NCI-H2196 treated with DMSO at 0.1 percent for 48 hours (cell line): ENCODE data around the gene NEK8.

Source experiments
- DNase-seq: peaks from one replicate; lab custom pipeline; 2025; ENCODE audit not compliant: unreplicated experiment; lab: John Stamatoyannopoulos, UW

NEK8 gene

DNA sequence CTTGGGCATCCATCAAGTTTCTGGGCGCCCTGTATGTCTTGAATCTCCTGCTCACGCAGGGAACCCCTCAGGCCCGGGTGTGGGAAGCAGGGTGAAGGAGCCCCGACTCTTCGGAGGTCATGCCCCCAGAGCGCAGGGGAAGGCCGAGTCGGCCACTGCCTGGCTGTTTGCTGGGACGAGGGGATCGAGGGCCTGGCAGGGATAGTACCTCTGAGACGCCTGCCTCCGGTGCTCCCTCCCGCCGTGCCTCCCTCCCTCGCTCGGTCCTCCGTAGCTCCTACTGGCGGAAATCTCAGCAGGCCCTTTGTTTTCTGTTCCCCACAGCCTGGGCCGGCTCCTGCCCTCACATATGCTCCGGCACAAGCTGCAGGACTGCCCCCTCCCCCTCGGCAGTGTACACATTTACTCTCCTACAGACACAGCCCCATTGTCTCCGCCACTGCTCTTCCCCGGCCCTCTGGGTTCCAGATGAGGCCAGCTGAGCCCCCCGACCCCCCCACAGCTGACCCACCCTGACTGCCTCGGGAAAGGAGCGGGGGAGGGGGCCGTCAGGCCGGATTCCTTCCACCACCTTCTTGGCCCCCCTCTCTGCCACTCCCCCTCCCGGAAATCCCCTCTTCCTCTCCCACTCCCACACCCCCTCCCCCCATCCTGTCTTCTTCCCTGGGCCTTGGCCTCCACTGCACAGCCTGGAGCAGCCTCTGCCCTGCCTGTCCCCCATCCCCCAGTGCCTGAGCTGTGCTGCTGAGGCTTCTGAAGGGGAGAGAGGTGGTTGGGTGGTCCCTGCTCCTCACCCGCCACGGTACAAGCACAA lies 16.6 kb downstream of the NEK8 start:
- no peak for DNase-seq

- no peak for DNase-seq
These were observed 17.3 kb downstream of the NEK8 start for GRCh38 chr17:28745786-28746411.

GRCh38 chr17:28746611-28747050 lies 18.0 kb downstream of the NEK8 start:
- peak; percentile 69 for DNase-seq

GRCh38 chr17:28747051-28747691 lies 18.6 kb downstream of the NEK8 start:
- peak; percentile 73 for DNase-seq

DNA sequence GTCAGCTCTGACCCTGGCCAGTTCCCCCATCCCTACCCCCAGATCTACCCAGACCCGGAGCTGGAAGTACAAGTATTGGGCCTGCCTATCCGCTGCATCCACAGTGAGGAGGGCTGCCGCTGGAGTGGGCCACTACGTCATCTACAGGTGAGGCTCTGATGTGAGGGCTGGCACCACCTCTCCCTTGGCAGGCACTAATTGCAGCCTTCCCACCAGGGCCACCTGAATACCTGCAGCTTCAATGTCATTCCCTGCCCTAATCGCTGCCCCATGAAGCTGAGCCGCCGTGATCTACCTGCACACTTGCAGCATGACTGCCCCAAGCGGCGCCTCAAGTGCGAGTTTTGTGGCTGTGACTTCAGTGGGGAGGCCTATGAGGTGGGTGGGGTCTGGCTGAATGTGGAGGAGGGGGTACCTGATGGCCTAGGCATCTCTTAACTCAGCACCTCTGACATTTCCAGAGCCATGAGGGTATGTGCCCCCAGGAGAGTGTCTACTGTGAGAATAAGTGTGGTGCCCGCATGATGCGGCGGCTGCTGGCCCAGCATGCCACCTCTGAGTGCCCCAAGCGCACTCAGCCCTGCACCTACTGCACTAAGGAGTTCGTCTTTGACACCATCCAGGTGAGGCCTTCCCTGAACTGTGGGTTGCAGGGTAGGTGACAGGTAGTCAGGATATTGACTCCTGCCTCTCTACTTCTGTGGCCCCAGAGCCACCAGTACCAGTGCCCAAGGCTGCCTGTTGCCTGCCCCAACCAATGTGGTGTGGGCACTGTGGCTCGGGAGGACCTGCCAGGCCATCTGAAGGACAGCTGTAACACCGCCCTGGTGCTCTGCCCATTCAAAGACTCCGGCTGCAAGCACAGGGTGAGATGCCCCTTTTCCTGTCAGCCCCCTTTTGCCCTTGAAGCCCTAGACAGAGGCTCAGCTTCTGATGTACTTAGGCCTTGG lies 19.5 kb downstream of the NEK8 start:
- DNase-seq = no peak

DNA sequence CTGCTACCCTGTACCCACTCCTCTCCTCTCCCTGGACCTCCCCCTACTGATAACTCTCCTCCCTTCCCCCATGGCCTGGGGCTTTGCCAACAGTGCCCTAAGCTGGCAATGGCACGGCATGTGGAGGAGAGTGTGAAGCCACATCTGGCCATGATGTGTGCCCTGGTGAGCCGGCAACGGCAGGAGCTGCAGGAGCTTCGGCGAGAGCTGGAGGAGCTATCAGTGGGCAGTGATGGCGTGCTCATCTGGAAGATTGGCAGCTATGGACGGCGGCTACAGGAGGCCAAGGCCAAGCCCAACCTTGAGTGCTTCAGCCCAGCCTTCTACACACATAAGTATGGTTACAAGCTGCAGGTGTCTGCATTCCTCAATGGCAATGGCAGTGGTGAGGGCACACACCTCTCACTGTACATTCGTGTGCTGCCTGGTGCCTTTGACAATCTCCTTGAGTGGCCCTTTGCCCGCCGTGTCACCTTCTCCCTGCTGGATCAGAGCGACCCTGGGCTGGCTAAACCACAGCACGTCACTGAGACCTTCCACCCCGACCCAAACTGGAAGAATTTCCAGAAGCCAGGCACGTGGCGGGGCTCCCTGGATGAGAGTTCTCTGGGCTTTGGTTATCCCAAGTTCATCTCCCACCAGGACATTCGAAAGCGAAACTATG lies 20.4 kb downstream of the NEK8 start:
- no peak for DNase-seq

DNA sequence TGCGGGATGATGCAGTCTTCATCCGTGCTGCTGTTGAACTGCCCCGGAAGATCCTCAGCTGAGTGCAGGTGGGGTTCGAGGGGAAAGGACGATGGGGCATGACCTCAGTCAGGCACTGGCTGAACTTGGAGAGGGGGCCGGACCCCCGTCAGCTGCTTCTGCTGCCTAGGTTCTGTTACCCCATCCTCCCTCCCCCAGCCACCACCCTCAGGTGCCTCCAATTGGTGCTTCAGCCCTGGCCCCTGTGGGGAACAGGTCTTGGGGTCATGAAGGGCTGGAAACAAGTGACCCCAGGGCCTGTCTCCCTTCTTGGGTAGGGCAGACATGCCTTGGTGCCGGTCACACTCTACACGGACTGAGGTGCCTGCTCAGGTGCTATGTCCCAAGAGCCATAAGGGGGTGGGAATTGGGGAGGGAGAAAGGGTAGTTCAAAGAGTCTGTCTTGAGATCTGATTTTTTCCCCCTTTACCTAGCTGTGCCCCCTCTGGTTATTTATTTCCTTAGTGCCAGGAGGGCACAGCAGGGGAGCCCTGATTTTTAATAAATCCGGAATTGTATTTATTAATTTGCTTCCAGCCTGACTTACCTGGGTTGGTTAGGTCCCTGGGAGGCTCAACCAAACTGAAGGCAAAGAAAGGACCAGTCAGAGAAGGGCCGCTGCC lies 21.1 kb downstream of the NEK8 start:
- no peak for DNase-seq

DNA sequence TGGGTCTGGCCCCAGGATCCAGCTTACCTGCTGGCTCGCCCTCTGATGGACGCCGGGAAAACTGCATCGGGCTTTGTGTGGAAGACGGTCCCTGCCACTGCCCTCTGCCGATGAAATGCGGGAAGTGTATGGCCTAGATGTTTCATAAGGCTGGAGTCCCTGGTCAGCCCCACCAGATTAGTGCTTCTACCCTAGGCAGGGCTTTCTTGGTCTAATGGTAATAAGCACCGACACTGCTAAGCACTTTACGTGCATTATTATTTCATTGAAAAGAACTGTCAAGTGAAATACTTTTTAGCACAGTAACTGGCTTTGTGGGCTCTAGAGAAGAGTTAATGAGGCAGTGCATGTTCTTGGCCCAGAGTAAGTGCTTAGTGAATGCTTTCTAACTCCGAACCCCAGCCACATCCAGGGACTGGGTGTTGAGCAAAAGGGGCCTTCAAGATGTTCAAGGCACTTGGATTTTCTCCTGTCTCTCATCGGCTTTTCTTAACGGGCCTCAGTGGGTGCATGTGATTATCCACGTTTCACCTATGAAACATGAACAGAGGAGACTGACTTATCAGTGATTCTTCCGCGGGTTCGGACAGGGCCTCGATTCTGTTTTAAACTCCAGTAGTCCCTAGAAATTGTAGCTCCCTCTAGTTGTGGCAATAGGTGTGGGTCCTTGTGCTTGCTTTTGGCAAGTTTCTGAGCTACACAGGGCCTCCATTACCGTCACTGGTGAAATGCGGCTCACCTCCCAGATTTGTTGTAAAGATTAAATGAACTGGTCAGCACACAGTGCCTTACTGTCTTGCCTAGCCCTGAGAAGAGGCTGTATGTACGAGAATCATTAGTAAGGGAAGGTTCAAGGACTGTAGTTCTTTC lies 21.8 kb downstream of the NEK8 start:
- DNase-seq = peak; percentile 64

DNA sequence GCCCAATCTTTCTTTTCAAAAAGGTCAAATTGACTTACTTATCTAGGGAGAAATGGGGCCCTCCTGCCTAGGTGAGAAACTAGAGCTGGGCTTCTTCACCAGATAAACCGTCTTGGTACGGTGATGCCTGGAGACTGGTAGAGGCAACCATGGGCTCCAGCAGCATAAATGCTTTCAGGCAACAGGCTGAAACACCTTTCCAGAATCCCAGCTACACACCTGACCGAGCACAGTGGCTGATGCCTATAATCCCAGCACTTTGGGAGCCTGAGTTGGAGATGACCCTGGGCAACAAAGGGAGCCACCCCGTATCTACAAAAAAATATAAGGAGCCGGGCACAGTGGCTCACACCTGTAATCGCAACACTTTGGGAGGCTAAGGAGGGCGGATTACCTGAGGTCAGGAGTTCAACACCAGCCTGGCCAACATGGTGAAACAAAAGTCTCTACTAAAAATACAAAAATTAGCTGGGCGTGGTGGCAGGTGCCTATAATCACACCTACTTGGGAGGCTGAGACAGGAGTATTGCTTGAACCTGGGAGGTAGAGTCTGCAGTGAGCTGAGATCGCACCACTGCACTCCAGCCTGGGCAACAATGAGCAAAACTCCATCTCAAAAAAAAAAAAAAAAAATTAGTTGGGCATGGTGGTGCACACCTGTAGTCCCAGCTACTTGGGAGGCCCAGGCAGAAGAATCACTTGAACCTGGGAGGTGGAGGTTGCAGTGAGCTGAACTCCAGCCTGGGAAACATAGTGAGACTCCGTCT lies 23.2 kb downstream of the NEK8 start:
- DNase-seq = no peak

- DNase-seq = no peak
These were observed 26.9 kb downstream of the NEK8 start for GRCh38 chr17:28755486-28755885.

- DNase-seq = no peak
These were observed 27.6 kb downstream of the NEK8 start for GRCh38 chr17:28756049-28756804.

DNA sequence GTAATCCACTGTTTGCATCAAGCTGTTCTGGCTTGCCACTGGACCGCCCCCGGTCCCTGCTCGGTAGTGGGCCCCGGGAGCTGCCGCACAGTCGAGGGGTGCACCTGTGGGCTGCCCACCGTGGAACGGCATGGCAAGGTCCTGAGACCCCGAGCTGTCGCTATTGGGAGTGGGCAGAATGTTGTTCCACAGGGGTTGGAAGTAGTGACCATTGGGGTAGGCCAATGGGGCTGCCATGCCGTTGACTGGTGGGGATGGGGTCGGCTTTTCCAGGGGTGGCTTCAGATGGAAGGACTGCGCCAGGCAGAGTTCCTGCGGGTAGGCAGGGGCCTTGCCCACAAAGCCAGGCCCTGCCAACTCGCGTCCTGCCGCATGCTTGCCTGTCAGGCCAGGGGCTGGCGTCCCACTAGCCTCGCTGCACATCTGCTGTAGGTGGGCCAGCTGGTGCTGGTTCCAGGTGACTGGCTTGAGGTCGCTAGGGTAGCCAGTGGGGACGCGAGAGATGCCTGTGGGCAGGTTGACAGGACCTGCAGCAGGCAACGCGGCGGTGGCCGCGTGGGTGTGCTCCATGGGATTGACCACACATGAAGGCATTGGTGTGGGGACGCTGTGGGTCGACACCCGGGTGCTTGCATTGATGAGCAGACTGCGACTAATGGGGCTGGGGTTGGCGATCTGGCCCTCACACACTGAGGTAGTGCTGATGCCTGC lies 30.0 kb downstream of the NEK8 start:
- DNase-seq = no peak

DNA sequence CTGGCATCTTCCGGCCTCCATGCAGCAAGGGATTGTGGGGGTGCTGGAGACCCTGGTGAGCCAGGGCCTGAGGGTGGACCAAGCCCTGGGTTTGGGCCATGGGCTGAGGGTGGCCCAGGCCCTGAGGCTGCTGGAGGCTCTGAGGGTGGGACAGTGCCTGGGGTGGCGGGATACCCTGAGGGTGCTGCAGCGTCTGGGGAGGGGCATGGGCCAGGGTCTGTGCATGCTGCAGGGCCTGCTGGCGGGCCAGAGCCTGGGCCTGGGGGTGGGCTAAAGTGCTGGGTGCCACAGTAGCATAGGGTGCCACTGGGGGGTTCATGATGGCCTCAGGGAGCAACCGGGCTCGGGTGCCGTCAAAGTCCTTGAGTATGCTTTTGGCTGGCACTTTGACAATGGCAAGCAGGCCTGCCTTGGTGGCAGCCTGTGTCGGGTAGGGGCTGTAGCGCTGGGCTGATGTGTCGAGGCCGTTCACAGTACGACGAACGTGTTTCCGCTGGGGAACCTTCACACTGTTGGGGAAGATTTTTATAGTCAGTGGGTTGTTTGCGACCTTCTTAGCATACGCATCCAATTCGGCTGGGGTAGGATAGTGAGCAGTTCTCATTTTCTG lies 30.8 kb downstream of the NEK8 start:
- DNase-seq = no peak

DNA sequence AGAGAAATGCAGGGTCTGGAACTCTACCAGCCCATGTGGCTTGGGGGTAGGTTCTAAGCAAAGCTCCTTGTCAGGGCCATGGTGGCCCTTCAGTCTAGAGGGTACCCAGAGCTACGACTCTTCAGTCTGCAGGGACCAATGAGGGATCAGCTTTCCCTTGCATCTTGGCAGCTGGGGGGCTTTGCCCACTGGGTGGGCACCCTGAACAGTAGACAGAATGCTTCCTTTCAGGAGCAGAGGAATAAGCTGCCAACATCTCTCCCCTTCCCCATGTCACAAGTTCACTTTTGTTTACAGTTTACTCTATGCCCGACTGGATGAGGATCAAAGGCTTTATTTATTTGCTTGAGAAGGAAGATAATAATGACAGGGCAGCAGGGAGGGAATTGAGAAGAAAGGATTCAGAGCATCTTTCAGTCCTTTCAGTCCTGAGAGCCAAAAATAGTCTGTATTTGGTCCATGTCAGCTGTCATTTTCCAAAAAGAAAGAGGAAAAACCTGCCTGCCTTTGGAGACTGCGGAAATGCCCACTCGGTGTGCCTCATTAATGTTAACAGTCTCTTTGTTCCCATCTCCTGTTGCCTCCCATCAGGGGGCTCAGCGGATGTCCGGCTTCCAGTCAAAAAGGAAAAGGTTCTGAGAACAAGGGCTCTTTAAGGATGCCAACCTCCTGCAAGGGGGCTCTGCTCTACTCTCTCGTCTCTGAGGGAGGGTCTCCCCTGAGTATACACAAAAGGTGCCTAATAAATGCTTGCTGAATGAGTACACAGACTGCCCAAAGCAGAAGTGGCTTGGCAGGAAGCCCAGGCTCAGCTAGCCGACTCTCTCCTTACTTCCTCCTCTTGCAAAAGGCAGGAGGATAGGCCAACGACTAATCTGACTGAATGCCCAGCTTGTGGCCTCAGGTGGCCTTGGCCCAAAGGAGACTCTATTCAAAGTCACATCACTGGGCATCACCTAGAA lies 32.3 kb downstream of the NEK8 start:
- DNase-seq = peak; percentile 37

DNA sequence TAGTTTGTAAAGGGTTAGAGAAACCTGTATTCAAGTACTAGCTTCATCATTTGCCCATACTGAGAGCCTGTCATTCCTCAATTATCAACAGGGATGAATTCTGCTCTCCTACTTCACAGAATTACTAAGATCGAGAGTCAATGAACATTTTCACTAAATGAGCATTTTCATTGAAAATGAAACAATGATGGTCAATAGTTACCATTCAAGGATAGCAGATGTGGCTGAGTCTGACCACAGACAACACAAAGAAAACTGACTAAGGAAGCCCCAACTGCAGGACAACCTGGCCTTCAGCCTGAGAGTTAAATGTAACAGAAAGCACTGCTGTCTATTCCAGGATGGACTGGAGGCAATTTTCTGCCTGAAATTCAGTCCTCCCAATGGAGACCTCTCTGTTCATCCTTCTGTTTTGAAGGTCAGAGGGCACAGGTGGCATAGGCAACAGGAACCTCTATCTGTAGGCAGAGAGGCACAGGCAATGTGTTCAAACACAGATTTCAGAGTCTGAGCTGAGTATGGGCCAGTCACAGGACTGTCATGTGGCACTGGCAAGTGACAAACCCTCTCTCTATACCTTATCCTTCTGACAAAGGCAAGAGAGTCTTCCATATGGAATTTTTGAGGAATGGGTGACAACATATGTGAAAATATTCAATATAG lies 34.7 kb downstream of the NEK8 start:
- DNase-seq = no peak
